ENCODE measurements around the gene CABCOCO1. TPM values are rescaled to one million over a fixed set of nuclear protein-coding genes. Genes with fewer than 3 reads are reported as not detected.

Gene CABCOCO1
- total and polyA plus RNA-seq, 9 of the 15 experiments (the other 6 are each of a cell fraction or from before 2014, with no cell fraction given) = 0.04 TPM; not detected in 8

- TF ChIP-seq RBM22 (IDR thresholded peaks at IDR 0.05; ENCODE audit: low read depth, low read length, poor library complexity, severe bottlenecking) = no peak
- TF ChIP-seq FOXO4 (CRISPR knock-in tag; IDR thresholded peaks at IDR 0.05) = no peak
- TF ChIP-seq CREB3L1 (IDR thresholded peaks at IDR 0.05; ENCODE audit: borderline replicate concordance, low read depth) = 0 out of 2 replicates have a peak, but pooled peaks have one; percentile 38
- TF ChIP-seq TRIM24 (IDR thresholded peaks at IDR 0.05) = peak in 1 of 2 experiments; percentile 63; a peak in 2 of 4 replicates
- TF ChIP-seq ZNF384 (IDR thresholded peaks at IDR 0.05; ENCODE audit: low read depth, low read length) = no peak
- peak; percentile 38; the same call in 1 of the 2 replicates for TF ChIP-seq MAFF (IDR thresholded peaks at IDR 0.05; ENCODE audit: low read length)
- TF ChIP-seq KLF16 (IDR thresholded peaks at IDR 0.05) = peak; percentile 18; the same call in 1 of the 2 replicates
- TF ChIP-seq TOE1 (IDR thresholded peaks at IDR 0.05; ENCODE audit: borderline replicate concordance) = peak; percentile 28; the same call in 1 of the 2 replicates
- no peak for TF ChIP-seq TOE1 (CRISPR knock-in tag; IDR thresholded peaks at IDR 0.05; ENCODE audit: borderline replicate concordance, low read depth)
- TF ChIP-seq ID3 (CRISPR knock-in tag; IDR thresholded peaks at IDR 0.05) = no peak
- no peak for TF ChIP-seq ID3 (tag; IDR thresholded peaks at IDR 0.05)
- TF ChIP-seq ZFP91 (CRISPR knock-in tag; IDR thresholded peaks at IDR 0.05) = no peak
- TF ChIP-seq C11orf30 (IDR thresholded peaks at IDR 0.05; ENCODE audit: low read depth) = peak; percentile 72
- TF ChIP-seq SNAPC5 (CRISPR knock-in tag; IDR thresholded peaks at IDR 0.05) = no peak
- 0 out of 2 replicates have a peak, but pooled peaks have one; percentile 21 for TF ChIP-seq HDGF (IDR thresholded peaks at IDR 0.05)
- TF ChIP-seq FOXM1 (IDR thresholded peaks at IDR 0.05; ENCODE audit: low read depth) = no peak
- no peak for TF ChIP-seq FOXM1 (CRISPR knock-in tag; IDR thresholded peaks at IDR 0.05; ENCODE audit: low read depth)
- no peak for TF ChIP-seq TSC22D4 (tag; IDR thresholded peaks at IDR 0.05)
- peak; percentile 50; the same call in 1 of the 2 replicates for TF ChIP-seq HDAC2 (IDR thresholded peaks at IDR 0.05)
- no peak for TF ChIP-seq ZBTB7A (IDR thresholded peaks at IDR 0.05; ENCODE audit: borderline replicate concordance, control insufficient read depth, low read depth, low read length)
- TF ChIP-seq SMARCB1 (IDR thresholded peaks at IDR 0.05; ENCODE audit: insufficient read length, low read depth) = no peak
- no peak for TF ChIP-seq ZNF165 (CRISPR knock-in tag; IDR thresholded peaks at IDR 0.05; ENCODE audit: borderline replicate concordance)
- peak; percentile 79; the same call in 1 of the 2 replicates for TF ChIP-seq HMBOX1 (IDR thresholded peaks at IDR 0.05)
- TF ChIP-seq ZNF24 (IDR thresholded peaks at IDR 0.05) = peak; percentile 16; the same call in 1 of the 2 replicates
- peak; percentile 33 to 87; a peak in 3 of 4 replicates for TF ChIP-seq RCOR1 (IDR thresholded peaks at IDR 0.05; ENCODE audit: borderline replicate concordance in 1 of 2, low read depth in 2 of 2, low read length in 2 of 2)
These were observed 119.3 kb downstream of the CABCOCO1 start (continued) for GRCh38 chr10:61781969-61782403.

Data from K562 (cell line).